Stromal cell of bone marrow (primary cell): Measurements from ENCODE around the gene TBL2.
A peak's percentile ranks its signal among the peaks of the same experiment; 100 is the strongest.
"Not testable (repeated sequence)": the region's sequence is repeated elsewhere in the genome, so short reads cannot be mapped to it uniquely, and the experiment has no call there.

Source experiments
- DNase-seq: peaks from one replicate; pipeline ENCODE4 v3.0.0-alpha.2; 2012; ENCODE audit warnings: low read depth

Gene TBL2

DNA sequence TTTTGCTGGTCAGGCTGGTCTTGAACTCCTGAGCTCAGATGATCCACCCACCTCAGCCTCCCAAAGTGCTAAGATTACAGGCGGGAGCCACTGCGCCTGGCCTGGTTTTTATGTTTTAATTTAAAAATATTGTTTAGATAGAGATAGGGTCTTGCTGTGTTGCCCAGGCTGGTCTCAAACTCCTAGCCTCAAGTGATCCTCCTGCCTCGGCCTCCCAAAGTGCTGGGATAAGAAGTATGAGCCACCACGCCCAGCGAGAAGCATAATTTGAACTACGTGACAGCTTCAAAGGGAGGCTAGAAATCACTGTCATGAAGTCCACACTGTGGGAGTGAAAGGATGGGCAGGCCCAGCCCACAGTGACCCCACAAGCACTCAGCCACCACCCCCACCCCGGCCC lies 42.5 kb downstream of the TBL2 start:
- not testable (repeated sequence) for DNase-seq

GRCh38 chr7:73533742-73534141 lies 44.6 kb downstream of the TBL2 start:
- no peak for DNase-seq

GRCh38 chr7:73532224-73532623 lies 46.2 kb downstream of the TBL2 start:
- no peak for DNase-seq

DNA sequence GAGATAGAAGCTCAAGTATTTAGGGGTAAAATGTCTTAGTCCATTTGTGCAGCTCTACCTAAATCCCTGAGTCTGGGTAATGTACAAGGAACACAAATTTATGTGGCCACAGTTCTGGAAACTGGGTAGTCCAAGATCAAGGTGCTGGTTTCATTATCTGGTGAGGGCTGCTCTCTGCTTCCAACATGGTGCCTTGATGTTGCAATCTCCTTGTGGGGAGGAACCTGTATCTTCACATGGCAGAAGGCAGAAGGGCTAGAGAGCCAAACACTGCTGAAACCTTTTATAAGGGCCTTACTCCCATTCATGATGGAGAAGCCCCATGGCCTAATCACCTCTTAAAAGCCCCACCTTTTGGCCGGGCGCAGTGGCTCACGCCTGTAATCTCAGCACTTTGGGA lies 47.6 kb downstream of the TBL2 start:
- DNase-seq = no peak

DNA sequence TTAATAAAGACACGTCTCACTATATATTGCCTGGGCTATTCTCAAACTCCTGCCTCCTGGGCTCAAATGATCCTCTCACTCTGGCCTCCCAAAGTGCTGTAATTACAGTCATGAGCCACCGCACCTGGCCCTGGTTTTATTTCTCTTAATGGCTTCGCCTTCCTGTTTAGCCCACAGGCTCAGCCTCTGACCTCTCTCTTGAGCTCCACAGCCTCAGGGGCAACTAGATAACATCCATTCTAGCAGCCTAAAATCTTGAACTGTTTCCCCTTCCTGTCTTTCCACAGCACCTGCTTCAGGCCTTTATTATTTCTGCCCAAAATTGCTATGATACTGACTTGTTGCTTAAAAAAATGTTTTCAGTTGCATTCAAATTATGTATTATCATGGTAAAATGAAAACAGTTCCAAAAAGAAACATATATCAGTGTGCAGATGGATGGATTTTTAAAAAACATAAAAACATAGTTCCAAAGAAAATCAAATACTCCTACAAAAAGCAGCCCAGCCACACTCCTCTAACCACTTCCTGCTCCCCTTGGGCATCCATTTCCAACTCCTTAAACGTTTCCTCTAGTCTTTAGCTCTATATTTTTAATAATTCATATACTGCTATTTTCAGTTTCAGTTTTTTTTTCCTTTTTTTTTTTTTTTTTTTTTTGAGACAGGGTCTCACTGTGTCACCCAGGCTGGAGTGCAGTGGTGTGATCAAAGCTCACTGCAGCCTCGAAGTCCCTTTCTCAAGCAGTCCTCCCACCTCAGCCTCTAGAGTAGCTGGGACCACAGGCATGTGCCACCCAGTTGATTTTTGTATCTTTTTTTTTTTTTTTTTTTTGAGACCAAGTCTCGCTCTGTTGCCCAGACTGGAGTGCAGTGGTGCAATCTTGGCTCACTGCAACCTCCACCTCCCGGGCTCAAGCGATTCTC lies 51.2 kb downstream of the TBL2 start:
- no peak for DNase-seq

GRCh38 chr7:73526158-73526494 lies 52.3 kb downstream of the TBL2 start:
- DNase-seq = not testable (repeated sequence)

GRCh38 chr7:73522105-73522872 lies 56.1 kb downstream of the TBL2 start, which contains the start of gene BAZ1B:
Gene BAZ1B (minus strand): TSS chr7:73522293. CDS start chr7:73521933, 360 bp downstream.
- DNase-seq = peak; percentile 98

- DNase-seq = no peak
These were observed 56.7 kb downstream of the TBL2 start for GRCh38 chr7:73521636-73522104.

- no peak for DNase-seq
These were observed 57.4 kb downstream of the TBL2 start for GRCh38 chr7:73520673-73521635.

- DNase-seq = no peak
These were observed 58.3 kb downstream of the TBL2 start for GRCh38 chr7:73519867-73520672.

DNA sequence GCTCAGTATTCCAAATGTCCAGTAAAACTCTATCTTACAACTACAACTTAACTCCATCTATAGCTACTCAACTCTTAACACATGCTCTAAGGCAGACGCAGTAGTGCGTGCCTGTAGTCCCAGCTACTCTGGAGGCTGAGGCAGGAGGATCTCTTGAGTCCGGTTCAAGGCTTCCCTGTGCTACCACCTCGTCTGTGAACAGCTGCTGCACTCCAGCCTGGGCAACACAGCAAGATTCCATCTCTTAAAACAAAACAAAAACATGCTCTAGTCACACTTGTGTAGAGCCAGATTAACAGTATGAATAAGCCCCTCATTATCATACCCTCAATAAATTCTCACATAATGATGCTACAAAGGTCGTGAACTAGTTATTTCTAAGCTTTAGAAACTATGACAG lies 59.9 kb downstream of the TBL2 start:
- no peak for DNase-seq
